ENCODE measurements around the gene TRERF1. TPM values are rescaled to one million over a fixed set of nuclear protein-coding genes. Genes with fewer than 3 reads are reported as not detected.

TRERF1 gene
- total RNA-seq, 1 donor, result 12.0 TPM

DNA sequence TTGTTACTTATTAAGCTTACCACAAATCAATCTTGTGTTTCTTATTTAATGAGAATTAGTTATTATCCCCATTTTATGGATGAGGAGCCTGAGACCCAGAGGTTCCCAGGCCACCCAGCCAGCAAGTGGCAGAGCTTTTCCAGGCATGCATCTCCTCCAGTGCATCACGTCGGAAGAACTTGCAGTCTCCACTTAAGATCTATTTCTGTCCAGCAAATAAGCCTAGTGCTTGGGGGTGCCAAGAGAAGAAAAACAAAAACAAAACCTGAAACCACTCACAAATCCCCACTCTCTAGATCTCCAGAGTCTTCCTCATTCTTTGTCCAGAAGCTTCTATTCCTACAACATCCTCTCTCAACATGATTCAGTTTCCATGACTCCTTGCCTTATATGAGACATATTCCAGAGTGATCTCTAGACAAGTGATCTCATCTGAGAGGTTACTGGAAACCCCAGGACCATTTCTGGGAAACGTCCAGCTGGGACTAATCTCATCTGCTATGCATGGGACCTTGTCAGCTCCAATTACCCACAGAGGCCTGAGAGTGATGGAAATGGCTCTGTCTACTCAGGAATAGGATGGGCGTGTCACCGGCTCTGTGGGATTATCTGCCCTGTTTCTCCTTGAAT lies 261.1 kb downstream of the TRERF1 start:
- DNase-seq (ENCODE audit: low read depth), result peak; percentile 58
- no peak overlapping the region for H3K4me3 ChIP-seq (ENCODE audit: low read depth, low read length)
- no peak for TF ChIP-seq CTCF (IDR thresholded peaks at IDR 0.05; ENCODE audit: insufficient read depth, low read length)

DNA sequence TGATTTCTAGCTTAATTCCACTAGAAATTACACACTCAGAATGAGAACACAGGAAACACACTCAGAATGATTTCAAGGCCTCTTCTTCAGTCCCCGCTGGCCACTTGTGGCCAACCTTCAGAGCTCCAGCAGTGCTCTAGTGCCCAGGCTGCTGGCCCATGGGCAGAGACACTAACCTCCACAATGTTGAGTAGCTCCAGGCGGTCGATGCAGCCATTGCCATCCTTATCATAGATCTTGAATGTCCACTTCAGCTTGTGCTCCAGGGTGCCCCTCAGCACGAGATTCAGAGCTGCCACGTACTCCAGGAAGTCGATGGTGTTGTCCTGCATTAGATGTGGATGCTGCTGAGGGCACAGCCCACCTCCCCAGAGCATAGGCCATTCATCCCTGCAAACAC lies 263.3 kb downstream of the TRERF1 start:
- H3K4me3 ChIP-seq (ENCODE audit: low read depth, low read length), result no peak overlapping the region
- no peak for TF ChIP-seq CTCF (IDR thresholded peaks at IDR 0.05; ENCODE audit: insufficient read depth, low read length)
- DNase-seq (ENCODE audit: low read depth), result no peak

GRCh38 chr6:42185597-42185996 lies 266.1 kb downstream of the TRERF1 start:
- no peak overlapping the region for H3K4me3 ChIP-seq (ENCODE audit: low read depth, low read length)
- no peak for TF ChIP-seq CTCF (IDR thresholded peaks at IDR 0.05; ENCODE audit: insufficient read depth, low read length)
- no peak for DNase-seq (ENCODE audit: low read depth)

DNA sequence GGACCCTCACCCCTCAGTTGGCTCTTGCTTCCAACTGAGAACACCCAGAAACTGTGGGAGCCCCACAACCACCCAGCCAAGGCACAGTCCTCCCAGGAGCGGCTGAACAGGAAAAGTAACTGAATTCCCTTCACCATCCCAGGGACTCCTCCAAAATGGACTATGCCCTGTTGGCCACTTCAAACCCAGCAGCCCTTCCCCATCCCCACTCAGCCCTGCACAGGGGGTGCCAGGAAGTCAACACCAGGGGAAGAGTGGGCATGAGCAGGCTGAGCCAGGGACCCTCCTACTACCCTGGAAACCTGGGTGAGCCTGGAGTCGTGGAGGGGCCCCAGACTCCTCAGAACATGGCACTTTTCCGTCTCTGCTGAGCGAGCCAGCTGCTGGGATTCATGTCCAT lies 267.3 kb downstream of the TRERF1 start:
- DNase-seq (ENCODE audit: low read depth), result no peak
- TF ChIP-seq CTCF (IDR thresholded peaks at IDR 0.05; ENCODE audit: insufficient read depth, low read length), result no peak
- no peak overlapping the region for H3K4me3 ChIP-seq (ENCODE audit: low read depth, low read length)

- DNase-seq (ENCODE audit: low read depth), result no peak
- no peak for TF ChIP-seq CTCF (IDR thresholded peaks at IDR 0.05; ENCODE audit: insufficient read depth, low read length)
- H3K4me3 ChIP-seq (ENCODE audit: low read depth, low read length), result no peak overlapping the region
These were observed 269.6 kb downstream of the TRERF1 start for GRCh38 chr6:42182101-42182500.

DNA sequence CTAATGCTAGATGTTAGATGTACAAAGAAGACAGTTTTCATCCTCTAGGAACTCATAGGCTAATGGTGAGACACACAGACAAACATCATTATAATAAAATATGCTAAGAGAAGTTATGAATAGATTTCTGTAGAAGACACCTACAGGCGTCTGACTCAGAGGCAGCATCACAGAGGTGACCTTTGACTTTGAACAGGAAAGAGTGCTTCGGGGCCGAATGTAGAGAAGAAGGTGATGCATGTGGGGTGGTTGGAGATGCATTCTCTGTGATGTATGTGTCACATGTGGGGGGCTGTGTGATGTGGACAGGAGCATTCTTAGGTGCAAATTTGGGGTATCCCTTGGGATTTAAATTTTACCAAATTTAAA lies 271.8 kb downstream of the TRERF1 start:
- no peak for DNase-seq (ENCODE audit: low read depth)
- TF ChIP-seq CTCF (IDR thresholded peaks at IDR 0.05; ENCODE audit: insufficient read depth, low read length), result no peak

More for the DNA sequence above, 271.8 kb downstream of the TRERF1 start:
- no peak overlapping the region for H3K4me3 ChIP-seq (ENCODE audit: low read depth, low read length)

Data from fibroblast of the aortic adventitia (primary cell).